Stimulated activated CD8-positive, alpha-beta memory T cell treated with anti-CD3 and anti-CD28 coated beads, Interleukin-4, amount 100 ng/mL, for 24 hours (primary cell): Measurements from ENCODE around the gene TMC3.
"Not testable (repeated sequence)": the region's sequence is repeated elsewhere in the genome, so short reads cannot be mapped to it uniquely, and the experiment has no call there.

ENCODE experiments used
- DNase-seq: peaks from one replicate; pipeline ENCODE4 v3.0.0-alpha.2; 2020; ENCODE audit warnings: low read depth

TMC3 gene

GRCh38 chr15:81346611-81347010, 27.4 kb downstream of the TMC3 start:
- no peak for DNase-seq

DNA sequence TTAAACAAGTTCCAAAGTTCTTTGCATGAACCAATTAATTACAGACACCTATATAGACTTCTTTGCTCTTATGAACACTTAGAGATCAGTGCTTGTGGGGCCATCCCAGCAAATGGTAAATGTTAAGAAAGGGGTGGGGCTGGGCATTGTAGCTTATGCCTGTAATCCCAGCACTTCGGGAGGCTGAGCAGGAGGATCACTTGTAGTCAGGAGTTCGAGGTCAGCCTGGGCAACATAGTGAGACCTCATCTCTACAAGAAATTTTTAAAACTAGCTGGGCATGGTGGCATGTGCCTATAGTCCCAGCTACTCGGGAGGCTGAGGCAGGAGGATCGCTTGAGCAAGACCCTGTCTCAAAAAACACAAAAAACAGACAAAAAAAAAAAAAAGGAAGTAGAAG, 30.6 kb downstream of the TMC3 start:
- no peak for DNase-seq

- no peak for DNase-seq
Measured at GRCh38 chr15:81341351-81341750, 32.7 kb downstream of the TMC3 start.

DNA sequence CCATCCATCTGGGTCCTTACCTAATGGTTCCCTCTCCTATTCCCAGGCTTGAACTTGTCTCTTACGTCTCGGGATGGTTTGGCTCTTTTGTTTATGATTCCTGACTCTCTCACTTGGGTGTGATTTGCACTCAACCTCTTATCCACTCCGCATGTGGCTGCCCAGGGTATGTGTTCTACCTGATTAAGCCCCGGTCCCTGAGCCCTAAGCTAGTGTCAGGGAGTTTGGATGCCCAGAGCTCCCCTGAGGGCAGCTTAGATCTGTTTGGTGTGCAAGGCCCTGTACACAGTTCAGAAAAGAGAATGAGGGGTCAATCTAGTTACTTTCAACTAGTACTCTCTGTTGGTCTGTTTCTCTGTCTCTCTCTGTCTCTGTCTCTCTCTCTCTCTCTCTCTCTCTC, 34.2 kb downstream of the TMC3 start:
- DNase-seq, result no peak

DNA sequence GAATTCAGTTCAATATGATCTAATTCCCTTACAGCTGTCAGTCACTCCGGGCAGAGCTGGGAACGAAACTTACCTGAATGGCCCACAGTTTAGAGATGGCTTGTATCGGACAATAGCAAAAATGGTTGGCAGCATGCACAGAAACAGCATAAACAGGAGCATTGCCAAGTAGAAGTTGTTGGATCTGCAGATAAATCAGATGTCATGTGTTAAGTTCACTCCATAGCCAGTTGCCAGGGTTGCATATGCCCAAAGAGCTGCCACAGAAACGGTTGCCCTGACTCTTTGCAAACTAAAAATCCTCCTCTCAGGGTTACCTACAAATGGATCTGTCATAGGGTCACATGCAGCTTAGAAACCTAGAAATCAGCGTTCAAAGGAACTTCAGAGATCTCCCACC, 34.7 kb downstream of the TMC3 start:
- no peak for DNase-seq

DNA sequence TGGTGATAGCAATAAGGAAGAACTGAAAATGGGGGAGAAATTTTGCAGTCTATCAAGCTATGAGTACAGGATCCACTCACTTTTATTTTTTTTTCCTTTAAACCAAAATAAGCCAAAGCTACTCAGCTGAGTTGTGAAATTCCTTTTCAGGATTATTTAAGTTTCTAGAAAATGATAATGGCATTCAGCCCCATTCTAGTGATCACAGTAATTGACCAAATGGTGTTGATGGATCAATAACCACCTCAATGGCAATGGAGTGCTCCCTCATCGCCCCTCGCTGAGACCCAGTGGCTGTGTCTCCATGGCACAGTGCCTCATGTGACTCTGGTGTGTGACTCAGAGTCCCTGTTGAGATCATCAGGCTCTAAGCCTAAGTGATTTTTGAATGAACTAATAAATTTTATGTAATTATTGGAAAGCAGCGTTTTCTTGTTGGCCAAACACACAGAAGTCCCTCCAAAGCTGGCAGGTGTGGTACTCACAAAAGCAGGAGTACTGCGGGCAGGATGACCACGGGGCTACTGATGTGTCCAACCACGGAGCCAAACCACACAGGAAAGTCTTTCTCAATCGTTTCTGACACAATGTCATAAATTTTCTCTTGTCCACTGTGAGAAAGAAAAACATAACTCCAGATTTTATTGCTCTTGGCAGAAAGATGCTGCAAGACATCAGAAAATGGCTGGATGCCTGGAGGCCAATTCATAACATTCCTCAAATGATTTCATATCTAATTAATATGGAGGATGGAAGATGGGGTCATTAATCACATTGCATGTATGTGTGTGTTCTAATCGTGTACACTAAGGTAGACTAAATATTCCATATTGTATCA, 35.6 kb downstream of the TMC3 start:
- DNase-seq, result no peak

GRCh38 chr15:81337713-81338157, 36.3 kb downstream of the TMC3 start:
- no peak for DNase-seq

- no peak for DNase-seq
Measured at GRCh38 chr15:81337241-81337640, 36.8 kb downstream of the TMC3 start.

DNA sequence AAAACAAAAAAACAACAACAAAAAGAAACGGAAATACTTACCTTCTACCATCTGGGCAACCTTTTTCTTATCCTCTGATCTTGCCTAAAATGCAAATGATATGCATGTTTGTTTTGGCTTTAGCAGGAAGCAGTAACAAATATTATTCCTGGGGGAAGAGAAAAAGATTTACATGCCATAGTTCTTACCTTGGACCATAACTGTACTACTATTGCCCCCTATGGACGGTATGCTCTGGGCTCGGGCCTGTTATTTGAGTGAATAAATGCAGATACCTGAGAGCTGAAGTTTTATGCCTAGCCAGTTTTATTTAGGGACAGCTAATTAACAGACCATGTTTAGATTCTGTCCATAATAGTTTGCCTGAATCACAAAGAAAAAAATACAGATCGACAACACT, 37.4 kb downstream of the TMC3 start:
- DNase-seq, result no peak

- DNase-seq, result no peak
Measured at GRCh38 chr15:81335631-81336030, 38.4 kb downstream of the TMC3 start.

DNA sequence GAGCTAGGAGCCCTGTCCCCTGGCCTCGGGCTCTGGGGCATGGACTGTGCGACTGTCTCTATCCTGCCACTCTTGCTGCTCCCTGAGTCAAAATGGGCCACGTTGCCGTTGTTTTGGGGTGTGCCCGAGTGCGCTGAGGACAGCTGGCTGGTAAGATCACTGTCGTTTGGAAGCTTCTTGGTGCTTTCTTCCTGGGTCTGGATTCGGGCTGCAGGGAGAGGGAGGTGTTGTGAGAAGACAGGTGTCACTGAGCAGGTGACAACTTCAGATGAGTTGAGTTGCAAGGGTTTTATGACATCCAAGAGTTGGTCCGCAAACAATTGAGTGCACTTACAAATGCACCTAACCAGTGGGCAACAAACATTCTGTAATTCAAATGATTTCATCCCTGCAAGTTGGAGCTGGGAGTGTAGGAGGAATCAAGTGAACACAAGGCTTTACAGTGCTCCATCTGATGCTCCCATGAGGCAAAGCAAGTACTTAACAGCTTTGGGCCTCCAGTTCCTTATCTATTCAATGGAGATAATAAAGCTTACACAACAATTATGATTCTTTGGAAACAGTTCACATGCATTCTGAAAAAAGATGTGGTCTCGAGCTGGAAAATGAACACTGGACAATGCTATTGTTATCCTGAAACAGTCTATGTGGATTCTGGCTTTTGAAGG, 39.1 kb downstream of the TMC3 start:
- no peak for DNase-seq

DNA sequence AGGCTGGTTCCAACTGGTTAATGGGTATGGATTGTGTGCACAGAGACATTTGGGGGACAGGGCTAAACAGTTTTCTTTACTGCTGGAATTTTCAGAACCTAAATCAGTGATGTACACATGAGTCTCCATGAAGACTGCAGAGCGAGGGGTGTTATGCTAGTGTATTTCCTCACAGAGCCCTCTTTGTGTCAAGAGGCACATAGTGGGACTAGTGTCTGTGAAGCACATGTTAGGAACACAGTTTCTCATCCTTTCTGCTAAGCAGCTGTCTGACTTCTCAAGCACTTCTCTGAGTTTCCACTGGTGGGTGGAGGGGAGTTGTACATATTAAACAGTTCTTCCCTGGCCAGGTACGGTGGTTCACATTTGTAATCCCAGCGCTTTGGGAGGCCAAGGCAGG, 40.6 kb downstream of the TMC3 start:
- no peak for DNase-seq

DNA sequence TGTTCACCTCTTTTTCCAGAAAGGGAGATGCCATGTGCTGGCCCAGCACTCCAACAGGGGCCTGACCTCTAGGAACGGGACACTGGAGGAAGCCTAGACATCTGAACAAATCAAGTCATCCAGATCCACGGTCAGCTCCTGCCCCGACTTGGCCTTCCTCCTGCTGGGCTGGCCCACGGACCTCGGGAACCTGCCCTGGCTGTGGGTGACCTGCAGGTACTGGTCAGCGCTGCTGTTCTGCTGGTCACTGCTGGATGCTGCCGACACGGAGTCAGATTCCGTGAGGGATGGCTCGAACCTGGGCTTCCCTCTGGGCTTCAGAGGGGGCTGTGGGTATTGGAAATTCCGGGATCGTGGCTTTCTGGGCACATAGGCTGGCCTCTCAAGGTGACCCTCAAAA, 41.7 kb downstream of the TMC3 start:
- DNase-seq, result no peak

- DNase-seq, result no peak
Measured at GRCh38 chr15:81331600-81331999, 42.4 kb downstream of the TMC3 start.

- DNase-seq, result not testable (repeated sequence)
Measured at GRCh38 chr15:81331141-81331540, 42.9 kb downstream of the TMC3 start.

GRCh38 chr15:81330366-81331090, 43.5 kb downstream of the TMC3 start:
- DNase-seq, result no peak

GRCh38 chr15:81329446-81329845, 44.6 kb downstream of the TMC3 start:
- no peak for DNase-seq

GRCh38 chr15:81327516-81327915, 46.5 kb downstream of the TMC3 start:
- no peak for DNase-seq

GRCh38 chr15:81326466-81327212, 47.4 kb downstream of the TMC3 start:
- DNase-seq, result no peak

GRCh38 chr15:81323944-81324881, 49.8 kb downstream of the TMC3 start, which contains the start of gene STARD5:
STARD5 (minus strand) TSS chr15:81324141; CDS start chr15:81324099, 42 bp downstream.
- DNase-seq, result peak; percentile 97

- DNase-seq, result no peak
Measured at GRCh38 chr15:81323559-81323943, 50.5 kb downstream of the TMC3 start.
